K562 (cell line): Measurements from ENCODE around the gene TRIP6. TPM values are rescaled to one million over a fixed set of nuclear protein-coding genes. Genes with fewer than 3 reads are reported as not detected.

Experiments
- CBX8 ChIP-seq: fragments of 200-600 bp; sonication (generic); IDR thresholded peaks from 2 replicates; pipeline ENCODE4 v1.6.1; 2012; ENCODE audit warnings: borderline replicate concordance, mixed run types, low read depth, mild to moderate bottlenecking, moderate library complexity, mixed read lengths, low read length, control low read depth, inconsistent platforms; ENCODE audit not compliant: poor library complexity, severe bottlenecking; ENCODE audit errors: extremely low read depth
- CEBPG ChIP-seq, 3 experiments: fragments of 200-800 bp in 1 of 3; sonication (Bioruptor generic) in 1 of 3; sonication (generic) in 1 of 3; formaldehyde crosslinking in 1 of 3; IDR thresholded peaks in 2 of 3; conservative IDR thresholded peaks in 1 of 3; 2 replicates each; pipeline versions ENCODE4 v1.6.1 to v1.8.0; 2016 to 2022; ENCODE audit warnings: missing compliant biosample characterization in 2 of 3, missing genetic modification characterization in 2 of 3, mild to moderate bottlenecking in 1 of 3, missing genetic modification reagents in 1 of 3
- DMBX1 ChIP-seq: fragments of 250-450 bp; sonication (Bioruptor Pico); IDR thresholded peaks from 2 replicates; pipeline ENCODE4 v1.8.0; 2022; ENCODE audit warnings: inconsistent platforms, mild to moderate bottlenecking, moderate library complexity, borderline replicate concordance
- E2F6 ChIP-seq, 2 experiments: IDR thresholded peaks; 2 replicates each; pipeline ENCODE4 v1.6.1; 2011; ENCODE audit warnings: borderline replicate concordance in 1 of 2, control low read depth in 1 of 2, low read depth in 1 of 2, low read length in 1 of 2, mild to moderate bottlenecking in 1 of 2, mixed read lengths in 1 of 2, moderate library complexity in 1 of 2; ENCODE audit not compliant: insufficient read depth in 1 of 2, insufficient read length in 1 of 2, poor library complexity in 1 of 2, severe bottlenecking in 1 of 2; ENCODE audit errors: extremely low read depth in 1 of 2
- FIP1L1 ChIP-seq: fragments of 200-400 bp; formaldehyde crosslinking; IDR thresholded peaks from 2 replicates; pipeline ENCODE4 v1.6.1; 2018; ENCODE audit warnings: mild to moderate bottlenecking, low read depth, low read length; ENCODE audit not compliant: poor library complexity, severe bottlenecking
- HDAC3 ChIP-seq: fragments of 450-650 bp; IDR thresholded peaks from 2 replicates; pipeline ENCODE4 v1.6.1; 2018; ENCODE audit warnings: borderline replicate concordance, mild to moderate bottlenecking, moderate library complexity; ENCODE audit not compliant: partially characterized antibody
- LEF1 ChIP-seq: fragments of 450-650 bp; IDR thresholded peaks from 2 replicates; pipeline ENCODE4 v1.6.1; 2016; ENCODE audit warnings: mild to moderate bottlenecking
- NFIX ChIP-seq: fragments of 250-450 bp; sonication (Bioruptor Pico); IDR thresholded peaks from 2 replicates; pipeline ENCODE4 v1.4.0; 2020; ENCODE audit warnings: low read depth, mild to moderate bottlenecking, moderate library complexity
- PML ChIP-seq: IDR thresholded peaks from 2 replicates; pipeline ENCODE4 v1.6.1; 2012; ENCODE audit warnings: low read length, inconsistent platforms
- POLR2AphosphoS2 ChIP-seq: IDR thresholded peaks from 2 replicates; pipeline ENCODE4 v1.6.1; 2012; ENCODE audit warnings: low read length, improper control_type of control experiment
- RAD51 ChIP-seq: fragments of 450-650 bp; IDR thresholded peaks from 2 replicates; pipeline ENCODE4 v1.7.1; 2016; ENCODE audit warnings: low read depth, mild to moderate bottlenecking, borderline replicate concordance
- RCOR1 ChIP-seq, 2 experiments: IDR thresholded peaks; 2 replicates each; pipeline ENCODE4 v1.6.1; 2012; ENCODE audit warnings: low read depth in 2 of 2, low read length in 2 of 2, borderline replicate concordance in 1 of 2, improper control_type of control experiment in 1 of 2
- SAP30 ChIP-seq: fragments of 200-600 bp; sonication (generic); IDR thresholded peaks from 2 replicates; pipeline ENCODE4 v1.6.1; 2012; ENCODE audit warnings: borderline replicate concordance, low read depth, mild to moderate bottlenecking, moderate library complexity, low read length, control low read depth, inconsistent platforms; ENCODE audit not compliant: insufficient read depth, poor library complexity, severe bottlenecking
- STAT5B ChIP-seq: fragments of 250-450 bp; sonication (Bioruptor Pico); IDR thresholded peaks from 2 replicates; pipeline ENCODE4 v1.8.0; 2021; ENCODE audit warnings: mild to moderate bottlenecking, inconsistent platforms
- THRA ChIP-seq: fragments of 450-650 bp; IDR thresholded peaks from 2 replicates; pipeline ENCODE4 v1.6.1; 2017; ENCODE audit warnings: mild to moderate bottlenecking, moderate library complexity
- ZNF3 ChIP-seq: fragments of 250-450 bp; sonication (Bioruptor Pico); IDR thresholded peaks from 2 replicates; pipeline ENCODE4 v1.5.0; 2021; ENCODE audit warnings: mild to moderate bottlenecking, moderate library complexity
- ZNF431 ChIP-seq: sonication (generic); formaldehyde crosslinking; IDR thresholded peaks from 2 replicates; pipeline ENCODE4 v1.8.0; 2022; ENCODE audit warnings: mild to moderate bottlenecking, missing genetic modification reagents
- ZNF561 ChIP-seq: fragments of 450-650 bp; formaldehyde crosslinking; conservative IDR thresholded peaks from 2 replicates; pipeline ENCODE4 v1.4.0; 2020; ENCODE audit warnings: mild to moderate bottlenecking, moderate library complexity
- polyA plus RNA-seq, 8 experiments: library from polyadenylated mRNA; depleted of rRNA in 4 of 8; stranded (reverse) in 5 of 8; unstranded in 3 of 8; fragments of >200 nt; fragmentation: Nextera tagmentation in 2 of 8; fragmentation: Illumina TruSeq in 1 of 8; extraction: Ambion mirVana in 2 of 8; extraction: Trizol in 1 of 8; gene quantifications; 2 replicates each; pipeline versions ENCODE4 v1.2.1 to v1.2.3, GENCODE V29; 2011 to 2014; ENCODE audit warnings: inconsistent platforms in 1 of 8, missing spikeins in 1 of 8
- total RNA-seq, 7 experiments: library from RNA; depleted of rRNA in 6 of 7; stranded (reverse); fragments of >200 nt in 6 of 7; fragmentation: Illumina TruSeq in 2 of 7; extraction: Trizol in 2 of 7; gene quantifications; 2 replicates each; pipeline versions ENCODE4 v1.2.1 to v1.2.3, GENCODE V29; 2011 to 2021; ENCODE audit warnings: low replicate concordance in 1 of 7
- TF ChIP-seq, protein P1 (sequence below): sonication (generic); formaldehyde crosslinking; IDR thresholded peaks from 2 replicates; pipeline ENCODE4 v1.8.0; 2022; ENCODE audit warnings: missing genetic modification reagents, mild to moderate bottlenecking, moderate library complexity, borderline replicate concordance
- TF ChIP-seq, protein P2 (sequence below): fragments of 250-450 bp; sonication (Bioruptor Pico); IDR thresholded peaks from 2 replicates; pipeline ENCODE4 v1.5.0; 2020; ENCODE audit warnings: mild to moderate bottlenecking, borderline replicate concordance

TRIP6 gene
- total and polyA plus RNA-seq, 9 of the 15 experiments (the other 6 are each of a cell fraction or from before 2014, with no cell fraction given) = 5.9 to 141 (median 54.0) TPM

GRCh38 chr7:100895956-100896731, 29.0 kb downstream of the TRIP6 start (continued):
- TF ChIP-seq THRA = no peak
- TF ChIP-seq E2F6 (IDR thresholded peaks at IDR 0.05; ENCODE audit: borderline replicate concordance in 1 of 2, extremely low read depth in 1 of 2, insufficient read depth in 1 of 2, insufficient read length in 1 of 2, low read depth in 1 of 2, low read length in 1 of 2, poor library complexity in 1 of 2, severe bottlenecking in 1 of 2) = peak; percentile 71 to 84
- no peak for TF ChIP-seq STAT5B (CRISPR knock-in tag)
- no peak for TF ChIP-seq ZNF561 (CRISPR knock-in tag)
- TF ChIP-seq RCOR1 (IDR thresholded peaks at IDR 0.05; ENCODE audit: borderline replicate concordance in 1 of 2, low read depth in 2 of 2, low read length in 2 of 2) = no peak
- TF ChIP-seq, protein P1, sequence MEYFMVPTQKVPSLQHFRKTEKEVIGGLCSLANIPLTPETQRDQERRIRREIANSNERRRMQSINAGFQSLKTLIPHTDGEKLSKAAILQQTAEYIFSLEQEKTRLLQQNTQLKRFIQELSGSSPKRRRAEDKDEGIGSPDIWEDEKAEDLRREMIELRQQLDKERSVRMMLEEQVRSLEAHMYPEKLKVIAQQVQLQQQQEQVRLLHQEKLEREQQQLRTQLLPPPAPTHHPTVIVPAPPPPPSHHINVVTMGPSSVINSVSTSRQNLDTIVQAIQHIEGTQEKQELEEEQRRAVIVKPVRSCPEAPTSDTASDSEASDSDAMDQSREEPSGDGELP (CRISPR knock-in tag) = peak; percentile 33; the same call in 1 of the 2 replicates
- peak; percentile 0 for TF ChIP-seq FIP1L1
- no peak for TF ChIP-seq ZNF3 (CRISPR knock-in tag)
- TF ChIP-seq, protein P2, sequence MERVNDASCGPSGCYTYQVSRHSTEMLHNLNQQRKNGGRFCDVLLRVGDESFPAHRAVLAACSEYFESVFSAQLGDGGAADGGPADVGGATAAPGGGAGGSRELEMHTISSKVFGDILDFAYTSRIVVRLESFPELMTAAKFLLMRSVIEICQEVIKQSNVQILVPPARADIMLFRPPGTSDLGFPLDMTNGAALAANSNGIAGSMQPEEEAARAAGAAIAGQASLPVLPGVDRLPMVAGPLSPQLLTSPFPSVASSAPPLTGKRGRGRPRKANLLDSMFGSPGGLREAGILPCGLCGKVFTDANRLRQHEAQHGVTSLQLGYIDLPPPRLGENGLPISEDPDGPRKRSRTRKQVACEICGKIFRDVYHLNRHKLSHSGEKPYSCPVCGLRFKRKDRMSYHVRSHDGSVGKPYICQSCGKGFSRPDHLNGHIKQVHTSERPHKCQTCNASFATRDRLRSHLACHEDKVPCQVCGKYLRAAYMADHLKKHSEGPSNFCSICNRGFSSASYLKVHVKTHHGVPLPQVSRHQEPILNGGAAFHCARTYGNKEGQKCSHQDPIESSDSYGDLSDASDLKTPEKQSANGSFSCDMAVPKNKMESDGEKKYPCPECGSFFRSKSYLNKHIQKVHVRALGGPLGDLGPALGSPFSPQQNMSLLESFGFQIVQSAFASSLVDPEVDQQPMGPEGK = no peak
- TF ChIP-seq DMBX1 (CRISPR knock-in tag) = no peak
- peak; percentile 84 for TF ChIP-seq RAD51
- peak; percentile 38; the same call in 1 of the 2 replicates for TF ChIP-seq LEF1
- TF ChIP-seq HDAC3 = no peak
- peak; percentile 19 for TF ChIP-seq SAP30
- TF ChIP-seq PML = no peak
- peak; percentile 57; the same call in 1 of the 2 replicates for TF ChIP-seq CEBPG (CRISPR knock-in tag; IDR thresholded peaks at IDR 0.05)
- TF ChIP-seq CEBPG (tag; conservative IDR thresholded peaks at IDR 0.05 in 1 of 2, IDR thresholded peaks at IDR 0.05 in 1 of 2) = no peak
- TF ChIP-seq CBX8 = no peak
- 0 out of 2 replicates have a peak, but pooled peaks have one; percentile 70 for TF ChIP-seq ZNF431
- TF ChIP-seq POLR2AphosphoS2 = no peak
- no peak for TF ChIP-seq NFIX
- TF ChIP-seq, all 486 proteins: peak for 107
